ENCODE measurements around the gene DEK.
"Not testable (repeated sequence)": the region's sequence is repeated elsewhere in the genome, so short reads cannot be mapped to it uniquely, and the experiment has no call there.

DEK gene

GRCh38 chr6:18264219-18264922, at the start of gene DEK:
Gene DEK (minus strand): TSS chr6:18264530. CDS start chr6:18263987, 543 bp downstream.
- DNase-seq (ENCODE audit: low spot score): peak; percentile 86

- DNase-seq (ENCODE audit: low spot score): no peak
Measured at GRCh38 chr6:18312368-18312767, 48.0 kb upstream of the DEK start.

- not testable (repeated sequence) for DNase-seq (ENCODE audit: low spot score)
Measured at GRCh38 chr6:18310010-18310409, 45.7 kb upstream of the DEK start.

GRCh38 chr6:18309046-18309445, 44.7 kb upstream of the DEK start:
- DNase-seq (ENCODE audit: low spot score): no peak

GRCh38 chr6:18308070-18308735, 43.9 kb upstream of the DEK start:
- no peak for DNase-seq (ENCODE audit: low spot score)

GRCh38 chr6:18306977-18307376, 42.6 kb upstream of the DEK start:
- DNase-seq (ENCODE audit: low spot score): no peak

- no peak for DNase-seq (ENCODE audit: low spot score)
Measured at GRCh38 chr6:18302561-18303439, 38.5 kb upstream of the DEK start.

- DNase-seq (ENCODE audit: low spot score): no peak
Measured at GRCh38 chr6:18293076-18293904, 29.0 kb upstream of the DEK start.

GRCh38 chr6:18289283-18289682, 25.0 kb upstream of the DEK start:
- no peak for DNase-seq (ENCODE audit: low spot score)

- no peak for DNase-seq (ENCODE audit: low spot score)
Measured at GRCh38 chr6:18284261-18284660, 19.9 kb upstream of the DEK start.

GRCh38 chr6:18281564-18281963, 17.2 kb upstream of the DEK start:
- no peak for DNase-seq (ENCODE audit: low spot score)

GRCh38 chr6:18280084-18280483, 15.8 kb upstream of the DEK start:
- DNase-seq (ENCODE audit: low spot score): no peak

GRCh38 chr6:18279422-18279821, 15.1 kb upstream of the DEK start:
- DNase-seq (ENCODE audit: low spot score): no peak

GRCh38 chr6:18277237-18278006, 13.1 kb upstream of the DEK start:
- no peak for DNase-seq (ENCODE audit: low spot score)

GRCh38 chr6:18276610-18277236, 12.4 kb upstream of the DEK start:
- no peak for DNase-seq (ENCODE audit: low spot score)

- DNase-seq (ENCODE audit: low spot score): no peak
Measured at GRCh38 chr6:18270216-18270615, 5.9 kb upstream of the DEK start.

GRCh38 chr6:18269717-18270116, 5.4 kb upstream of the DEK start:
- DNase-seq (ENCODE audit: low spot score): no peak

GRCh38 chr6:18269253-18269652, 4.9 kb upstream of the DEK start:
- no peak for DNase-seq (ENCODE audit: low spot score)

- no peak for DNase-seq (ENCODE audit: low spot score)
Measured at GRCh38 chr6:18268066-18268465, 3.7 kb upstream of the DEK start.

- no peak for DNase-seq (ENCODE audit: low spot score)
Measured at GRCh38 chr6:18266523-18266912, 2.2 kb upstream of the DEK start.

All from putamen (tissue), 1 donor.